ENCODE data around the gene ALKBH7.

DNA sequence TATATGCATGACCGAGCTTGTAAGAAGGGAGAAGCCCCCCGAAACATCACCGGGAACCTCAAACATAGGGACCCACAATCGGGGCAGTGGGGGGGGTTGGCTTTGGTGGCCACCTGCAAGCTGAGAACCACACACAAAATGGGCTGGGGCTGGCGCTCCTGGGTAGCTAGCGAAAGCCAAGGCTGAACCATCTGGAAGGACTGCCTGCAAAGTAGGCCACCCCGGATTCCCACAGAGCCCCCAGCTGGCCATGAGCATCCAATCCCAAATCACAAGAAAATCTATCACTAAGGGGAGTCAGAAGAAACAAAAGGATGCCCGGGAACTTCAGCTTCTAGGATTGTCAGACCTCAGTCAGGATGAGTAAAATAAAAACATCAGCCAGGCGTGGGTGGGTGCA is 5.9 kb downstream of the ALKBH7 start:
- no peak for TF ChIP-seq POLR2AphosphoS5 (IDR thresholded peaks at IDR 0.05; ENCODE audit: borderline replicate concordance, low read depth, low read length)
- no peak for TF ChIP-seq EZH2 (IDR thresholded peaks at IDR 0.05)
